ENCODE results near the gene ADAMTS2. TPM values are rescaled to one million over a fixed set of nuclear protein-coding genes. Genes with fewer than 3 reads are reported as not detected.

Gene ADAMTS2
- total and polyA plus RNA-seq, 2 of the 8 experiments (the other 6 are each of a cell fraction or from before 2014, with no cell fraction given): 6.6 to 7.3 TPM

- TF ChIP-seq CHD7 (IDR thresholded peaks at IDR 0.05; ENCODE audit: insufficient replicate concordance, low read length) (no peak), ATF2 (IDR thresholded peaks at IDR 0.05; ENCODE audit: low read length) (no peak), ATF3 (IDR thresholded peaks at IDR 0.05; ENCODE audit: insufficient read depth, low read depth, low read length) (no peak), GABPA (IDR thresholded peaks at IDR 0.05; ENCODE audit: borderline replicate concordance, insufficient read depth, low read length) (no peak), NANOG (IDR thresholded peaks at IDR 0.05; ENCODE audit: insufficient read depth, low read depth, low read length, poor library complexity, severe bottlenecking) (no peak), EZH2 (IDR thresholded peaks at IDR 0.05; ENCODE audit: low read depth, low read length, severe bottlenecking) (no peak), RNF2 (IDR thresholded peaks at IDR 0.05; ENCODE audit: borderline replicate concordance, low read depth, low read length, missing control alignments, poor library complexity, severe bottlenecking) (no peak)
These were observed 113.0 kb downstream of the ADAMTS2 start (continued) for GRCh38 chr5:179232091-179232735.
